OCI-LY3 (cell line): ENCODE measurements around the gene HCFC1.

ENCODE experiments used
- H2AFZ ChIP-seq: fragments of 200-600, 300-600 bp; shearing (Covaris generic); 2 replicates; pipeline ENCODE4 v1.6.0; 2014; ENCODE audit warnings: antibody characterized with exemption, low read depth, low read length
- H3K27ac ChIP-seq: fragments of 200-600, 300-600 bp; sonication (generic); 2 replicates; pipeline ENCODE4 v1.5.1; 2014; ENCODE audit warnings: mild to moderate bottlenecking, low read length, moderate library complexity, mixed read lengths
- H3K27me3 ChIP-seq: fragments of 200-600, 300-600 bp; sonication (generic); 2 replicates; pipeline ENCODE4 v1.6.1; 2014; ENCODE audit warnings: low read depth, low read length, mixed read lengths
- H3K36me3 ChIP-seq: fragments of 200-600, 300-600 bp; sonication (generic); replicated peaks from 2 replicates; pipeline ENCODE3; 2014; ENCODE audit warnings: low read depth, low read length, mixed read lengths
- H3K4me1 ChIP-seq: fragments of 300-600, 200-600 bp; sonication (generic); 2 replicates; pipeline ENCODE4 v1.6.1; 2014; ENCODE audit warnings: low read length, mixed read lengths
- H3K4me2 ChIP-seq: fragments of 200-600, 300-600 bp; sonication (generic); 2 replicates; pipeline ENCODE4 v1.6.1; 2014; ENCODE audit warnings: low read length, mixed read lengths
- H3K4me3 ChIP-seq: fragments of 300-600, 200-600 bp; sonication (generic); 2 replicates; pipeline ENCODE4 v1.5.1; 2014; ENCODE audit warnings: antibody characterized with exemption, mild to moderate bottlenecking, low read length, moderate library complexity
- H3K79me2 ChIP-seq: fragments of 300-600, 200-600 bp; shearing (Covaris generic); 2 replicates; pipeline ENCODE4 v1.6.1; 2014; ENCODE audit warnings: mild to moderate bottlenecking, low read length, mixed read lengths
- H3K9ac ChIP-seq: fragments of 300-600, 200-600 bp; shearing (Covaris generic); 2 replicates; pipeline ENCODE4 v1.6.0; 2014; ENCODE audit warnings: mild to moderate bottlenecking, low read length, moderate library complexity
- H3K9me3 ChIP-seq: fragments of 200-600, 300-600 bp; shearing (Covaris generic); 2 replicates; pipeline ENCODE4 v1.6.1; 2014; ENCODE audit warnings: low read length, mixed read lengths; ENCODE audit not compliant: insufficient read depth
- H4K20me1 ChIP-seq: fragments of 200-600, 300-600 bp; sonication (generic); 2 replicates; pipeline ENCODE4 v1.6.1; 2016; ENCODE audit warnings: low read length, mixed read lengths; ENCODE audit not compliant: insufficient read depth
- CTCF ChIP-seq: fragments of 200-600, 300-600 bp; sonication (generic); IDR thresholded peaks from 2 replicates; pipeline ENCODE4 v1.5.1; 2014; ENCODE audit warnings: antibody characterized with exemption, low read length, low read depth
- EZH2phosphoT487 ChIP-seq: fragments of 200-600 bp; shearing (Covaris generic); IDR thresholded peaks from 2 replicates; pipeline ENCODE4 v1.6.1; 2018; ENCODE audit warnings: antibody characterized with exemption, mixed run types, low read depth

The HCFC1 gene

DNA sequence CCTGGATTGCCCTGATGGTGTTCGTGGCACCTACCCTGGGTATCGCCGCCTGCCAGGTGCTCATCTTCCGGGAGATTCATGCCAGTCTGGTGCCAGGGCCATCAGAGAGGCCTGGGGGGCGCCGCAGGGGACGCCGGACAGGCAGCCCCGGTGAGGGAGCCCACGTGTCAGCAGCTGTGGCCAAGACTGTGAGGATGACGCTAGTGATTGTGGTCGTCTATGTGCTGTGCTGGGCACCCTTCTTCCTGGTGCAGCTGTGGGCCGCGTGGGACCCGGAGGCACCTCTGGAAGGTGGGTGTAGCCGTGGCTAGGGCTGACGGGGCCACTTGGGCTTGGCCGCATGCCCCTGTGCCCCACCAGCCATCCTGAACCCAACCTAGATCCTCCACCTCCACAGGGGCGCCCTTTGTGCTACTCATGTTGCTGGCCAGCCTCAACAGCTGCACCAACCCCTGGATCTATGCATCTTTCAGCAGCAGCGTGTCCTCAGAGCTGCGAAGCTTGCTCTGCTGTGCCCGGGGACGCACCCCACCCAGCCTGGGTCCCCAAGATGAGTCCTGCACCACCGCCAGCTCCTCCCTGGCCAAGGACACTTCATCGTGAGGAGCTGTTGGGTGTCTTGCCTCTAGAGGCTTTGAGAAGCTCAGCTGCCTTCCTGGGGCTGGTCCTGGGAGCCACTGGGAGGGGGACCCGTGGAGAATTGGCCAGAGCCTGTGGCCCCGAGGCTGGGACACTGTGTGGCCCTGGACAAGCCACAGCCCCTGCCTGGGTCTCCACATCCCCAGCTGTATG, 65.3 kb downstream of the HCFC1 start:
- Histone ChIP-seq H3K4me3 (no peak overlapping the region), H3K79me2 (no peaks in the 10 kb centered on the region), H2AFZ (no peak overlapping the region), H4K20me1 (no peaks in the 10 kb centered on the region), H3K4me2 (no peak overlapping the region), H3K36me3 (no peaks in the 10 kb centered on the region), H3K4me1 (peaks cover 34% of the 10 kb centered on the region), H3K27ac (no peak overlapping the region), H3K9ac (no peak overlapping the region), H3K27me3 (no peaks in the 10 kb centered on the region), H3K9me3 (no peaks in the 10 kb centered on the region)
- TF ChIP-seq EZH2phosphoT487: no peak
- TF ChIP-seq CTCF: no peak

GRCh38 chrX:153905481-153906095, 66.0 kb downstream of the HCFC1 start:
- TF ChIP-seq EZH2phosphoT487 (no peak), CTCF (no peak)

GRCh38 chrX:153903991-153904957, 67.3 kb downstream of the HCFC1 start, which contains the start of gene AVPR2:
AVPR2 (plus strand) TSS chrX:153904673; CDS start chrX:153905146, 473 bp downstream.
- Histone ChIP-seq H3K4me1 (peaks cover 47% of the 10 kb centered on the region), H3K4me2 (peak within 1 kb of the TSS; percentile 5), H3K79me2 (no peaks in the 10 kb centered on the region), H3K4me3 (no peak within 1 kb of the TSS), H4K20me1 (no peaks in the 10 kb centered on the region), H2AFZ (no peak within 1 kb of the TSS), H3K9ac (no peak within 1 kb of the TSS; the same call in 1 of the 2 replicates), H3K9me3 (no peaks in the 10 kb centered on the region), H3K36me3 (no peaks in the 10 kb centered on the region), H3K27me3 (no peaks in the 10 kb centered on the region), H3K27ac (peak within 1 kb of the TSS; percentile 21; the same call in 1 of the 2 replicates)
- TF ChIP-seq EZH2phosphoT487 (no peak), CTCF (no peak)

More at GRCh38 chrX:153905481-153906095, 66.0 kb downstream of the HCFC1 start:
- Histone ChIP-seq H3K36me3 (no peaks in the 10 kb centered on the region), H3K79me2 (no peaks in the 10 kb centered on the region), H3K4me1 (peaks cover 40% of the 10 kb centered on the region), H3K4me3 (no peak overlapping the region), H3K4me2 (no peak overlapping the region), H2AFZ (no peak overlapping the region), H4K20me1 (no peaks in the 10 kb centered on the region), H3K27me3 (no peaks in the 10 kb centered on the region), H3K9me3 (no peaks in the 10 kb centered on the region), H3K27ac (no peak overlapping the region), H3K9ac (no peak overlapping the region)
